Gastrocnemius medialis (tissue), 4 donors: Measurements from ENCODE around the gene CD3D. TPM values are rescaled to one million over a fixed set of nuclear protein-coding genes. Genes with fewer than 3 reads are reported as not detected.

ENCODE experiments used
- ATAC-seq, 2 donors: fragments of 150-250 bp; one replicate each; pipeline ENCODE4 v1.9.1; 2016
- DNase-seq, 2 donors: peaks; one replicate each; pipeline ENCODE4 v3.0.0-alpha.2; 2019
- H3K27ac ChIP-seq, 4 donors: fragments of 200-600 bp; sonication (generic); 1 replicate in 1 of 4; 2 replicates in 3 of 4; pipeline ENCODE4 v1.5.1; 2016 to 2018; ENCODE audit warnings: mild to moderate bottlenecking in 2 of 4, moderate library complexity in 1 of 4
- H3K27me3 ChIP-seq, 3 donors: fragments of 200-600 bp; sonication (generic) in 2 of 3; 1 replicate in 1 of 3; 2 replicates in 2 of 3; pipeline versions ENCODE4 v1.5.1 to v1.6.0; 2016 to 2019; ENCODE audit warnings: mild to moderate bottlenecking in 1 of 3, moderate library complexity in 1 of 3
- H3K36me3 ChIP-seq, 2 donors: fragments of 200-600 bp; sonication (generic) in 1 of 2; one replicate each; pipeline ENCODE4 v1.5.1; 2017 to 2018
- H3K4me1 ChIP-seq, 2 donors: fragments of 200-600 bp; sonication (generic) in 1 of 2; one replicate each; pipeline ENCODE4 v1.5.1; 2016 to 2017; ENCODE audit warnings: mild to moderate bottlenecking in 2 of 2
- H3K4me3 ChIP-seq, 4 donors: fragments of 200-600 bp; sonication (generic) in 3 of 4; 1 replicate in 1 of 4; 2 replicates in 3 of 4; pipeline ENCODE4 v1.5.1; 2016 to 2019; ENCODE audit warnings: mild to moderate bottlenecking in 2 of 4
- H3K9me3 ChIP-seq, 3 donors: fragments of 200-600 bp; sonication (generic) in 2 of 3; 1 replicate in 1 of 3; 2 replicates in 2 of 3; pipeline ENCODE4 v1.5.1; 2016 to 2019
- CTCF ChIP-seq, 5 experiments: fragments of 450-650 bp in 3 of 5; fragments of 200-600 bp in 2 of 5; sonication (generic) in 2 of 5; IDR thresholded peaks in 4 of 5; conservative IDR thresholded peaks in 1 of 5; 1 replicate in 4 of 5; 2 replicates in 1 of 5; pipeline ENCODE4 v1.5.1; 2016 to 2019; ENCODE audit warnings: antibody characterized with exemption in 5 of 5, mild to moderate bottlenecking in 3 of 5, moderate library complexity in 3 of 5
- POLR2A ChIP-seq, 2 donors: fragments of 450-650 bp; IDR thresholded peaks; one replicate each; pipeline ENCODE4 v1.6.1; 2017; ENCODE audit warnings: antibody characterized with exemption in 2 of 2, mild to moderate bottlenecking in 2 of 2, moderate library complexity in 2 of 2
- in situ Hi-C, 4 donors: fragments of 200-750 bp; cut with MboI; loops; one replicate each; pipeline versions ENCODE4 v1.15.0 to v1.8.0; 2017; ENCODE audit warnings: low sequenced_read_pairs in 4 of 4
- intact Hi-C: fragments of 100-400 bp; cut with DNase I; formaldehyde crosslinking; loops from one replicate; pipeline ENCODE4 v1.15.1; 2023; ENCODE audit warnings: low total_unique reads
- total RNA-seq, 4 donors: library from RNA; depleted of rRNA; stranded (reverse); fragments of >200 nt; gene quantifications; one replicate each; pipeline versions ENCODE4 v1.1.0 to v1.2.3, GENCODE V29; 2016

Gene CD3D
- total RNA-seq, 4 donors from 2014 or later = 0.35 to 3.0 (median 0.46) TPM; not detected in 1

- H3K36me3 ChIP-seq = no peaks in the 10 kb centered on the region
- H3K27ac ChIP-seq = no peak overlapping the region
- TF ChIP-seq CTCF (IDR thresholded peaks at IDR 0.05 in 4 of 5, conservative IDR thresholded peaks at IDR 0.05 in 1 of 5) = no peak
- TF ChIP-seq POLR2A (IDR thresholded peaks at IDR 0.05) = no peak
- intact Hi-C loops (no loop called here), in situ Hi-C loops (no loop called here)
- ATAC-seq = no peak
- H3K4me1 ChIP-seq = no peaks in the 10 kb centered on the region
- peaks cover 0 to 3% (median 0%) of the 10 kb centered on the region in 3 donors for H3K27me3 ChIP-seq
- H3K4me3 ChIP-seq = no peak overlapping the region
- DNase-seq = no peak
- no peaks in the 10 kb centered on the region for H3K9me3 ChIP-seq
These were observed 36.8 kb downstream of the CD3D start for GRCh38 chr11:118305726-118306125.

DNA sequence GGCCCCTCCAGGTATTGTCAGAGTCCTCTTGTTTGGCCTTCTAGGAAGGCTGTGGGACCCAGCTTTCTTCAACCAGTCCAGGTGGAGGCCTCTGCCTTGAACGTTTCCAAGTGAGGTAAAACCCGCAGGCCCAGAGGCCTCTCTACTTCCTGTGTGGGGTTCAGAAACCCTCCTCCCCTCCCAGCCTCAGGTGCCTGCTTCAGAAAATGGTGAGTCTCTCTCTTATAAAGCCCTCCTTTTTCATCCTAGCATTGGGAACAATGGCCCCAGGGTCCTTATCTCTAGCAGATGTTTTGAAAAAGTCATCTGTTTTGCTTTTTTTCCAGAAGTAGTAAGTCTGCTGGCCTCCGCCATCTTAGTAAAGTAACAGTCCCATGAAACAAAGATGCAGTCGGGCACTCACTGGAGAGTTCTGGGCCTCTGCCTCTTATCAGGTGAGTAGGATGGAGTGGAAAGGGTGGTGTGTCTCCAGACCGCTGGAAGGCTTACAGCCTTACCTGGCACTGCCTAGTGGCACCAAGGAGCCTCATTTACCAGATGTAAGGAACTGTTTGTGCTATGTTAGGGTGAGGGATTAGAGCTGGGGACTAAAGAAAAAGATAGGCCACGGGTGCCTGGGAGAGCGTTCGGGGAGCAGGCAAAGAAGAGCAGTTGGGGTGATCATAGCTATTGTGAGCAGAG, 37.8 kb downstream of the CD3D start, which contains the start of gene CD3E:
Gene CD3E, plus strand, starts transcription at position 163 of the 681 bp plus-strand sequence. Its CDS starts 223 bp downstream, at position 386.
- in situ Hi-C loops (no loop called here), intact Hi-C loops (no loop called here)
- ATAC-seq (no peak), DNase-seq (no peak)
- TF ChIP-seq POLR2A (IDR thresholded peaks at IDR 0.05) = no peak
- TF ChIP-seq CTCF (IDR thresholded peaks at IDR 0.05 in 4 of 5, conservative IDR thresholded peaks at IDR 0.05 in 1 of 5) = no peak
- no peaks in the 10 kb centered on the region for H3K4me1 ChIP-seq
- H3K27me3 ChIP-seq = peaks cover 0 to 3% (median 0%) of the 10 kb centered on the region in 3 donors
- no peak within 1 kb of the TSS for H3K4me3 ChIP-seq
- no peaks in the 10 kb centered on the region for H3K36me3 ChIP-seq
- no peaks in the 10 kb centered on the region for H3K9me3 ChIP-seq
- H3K27ac ChIP-seq = no peak within 1 kb of the TSS

DNA sequence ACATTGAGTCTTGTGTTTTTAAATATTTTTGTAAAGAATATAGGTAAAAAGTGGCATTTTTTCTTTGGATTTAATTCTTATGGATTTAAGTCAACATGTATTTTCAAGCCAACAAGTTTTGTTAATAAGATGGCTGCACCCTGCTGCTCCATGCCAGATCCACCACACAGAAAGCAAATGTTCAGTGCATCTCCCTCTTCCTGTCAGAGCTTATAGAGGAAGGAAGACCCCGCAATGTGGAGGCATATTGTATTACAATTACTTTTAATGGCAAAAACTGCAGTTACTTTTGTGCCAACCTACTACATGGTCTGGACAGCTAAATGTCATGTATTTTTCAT, 38.3 kb downstream of the CD3D start:
- no peak for TF ChIP-seq POLR2A (IDR thresholded peaks at IDR 0.05)
- no peak for TF ChIP-seq CTCF (IDR thresholded peaks at IDR 0.05 in 4 of 5, conservative IDR thresholded peaks at IDR 0.05 in 1 of 5)
- Histone ChIP-seq H3K27me3 (peaks cover 0 to 3% (median 0%) of the 10 kb centered on the region in 3 donors), H3K4me1 (no peaks in the 10 kb centered on the region), H3K4me3 (no peak overlapping the region), H3K9me3 (no peaks in the 10 kb centered on the region), H3K27ac (no peak overlapping the region), H3K36me3 (no peaks in the 10 kb centered on the region)
- in situ Hi-C loops (no loop called here), intact Hi-C loops (no loop called here)
- DNase-seq = no peak
- no peak for ATAC-seq

DNA sequence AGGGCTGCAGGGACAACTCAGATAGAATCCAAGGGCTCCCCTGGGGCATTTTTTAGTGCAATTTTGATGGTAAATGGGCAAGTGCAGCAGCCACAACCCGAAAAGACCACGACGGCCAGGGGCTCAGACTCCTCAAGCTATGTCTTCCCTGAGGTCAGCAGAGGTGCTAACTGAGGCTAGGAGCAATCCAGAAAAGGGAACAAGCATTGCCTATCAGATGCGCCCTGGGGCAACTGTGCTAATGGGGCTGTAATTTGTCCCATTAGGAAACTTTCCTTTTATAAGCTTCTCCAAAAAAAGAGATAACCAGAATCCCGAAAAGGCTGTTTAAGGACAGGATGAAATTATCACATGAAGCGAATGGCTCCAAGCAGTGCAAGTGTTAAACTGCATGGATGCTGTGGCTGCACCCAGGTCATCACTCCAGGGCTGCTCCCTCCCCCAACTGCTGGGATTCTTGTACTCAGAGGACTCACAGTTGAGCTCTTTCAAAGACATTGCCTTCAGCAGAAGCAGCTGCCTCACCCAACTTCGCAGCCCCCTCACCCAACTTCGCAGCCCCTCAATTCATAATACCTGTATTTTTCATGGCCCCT, 40.8 kb downstream of the CD3D start:
- H3K36me3 ChIP-seq = no peaks in the 10 kb centered on the region
- H3K4me3 ChIP-seq = no peak overlapping the region
- H3K4me1 ChIP-seq = no peaks in the 10 kb centered on the region
- H3K27ac ChIP-seq = no peak overlapping the region
- intact Hi-C loops = no loop called here
- peaks cover 0 to 3% (median 0%) of the 10 kb centered on the region in 3 donors for H3K27me3 ChIP-seq
- H3K9me3 ChIP-seq = no peaks in the 10 kb centered on the region
- ATAC-seq = no peak
- no peak for TF ChIP-seq CTCF (IDR thresholded peaks at IDR 0.05 in 4 of 5, conservative IDR thresholded peaks at IDR 0.05 in 1 of 5)
- no peak for TF ChIP-seq POLR2A (IDR thresholded peaks at IDR 0.05)
- in situ Hi-C loops = no loop called here
- no peak for DNase-seq
